Keratinocyte (primary cell): ENCODE results near the gene ZBTB46. TPM values are rescaled to one million over a fixed set of nuclear protein-coding genes. Genes with fewer than 3 reads are reported as not detected.

Experiments
- DNase-seq: peaks from one replicate; pipeline ENCODE4 v3.0.0-alpha.2; 2011; ENCODE audit warnings: low read depth, missing footprints, low spot score
- FAIRE-seq: peaks from 2 replicates; lab custom pipeline; 2011; peaks lifted over from hg19 to GRCh38; lab: Jason Lieb, UNC
- H2AFZ ChIP-seq: 2 replicates; pipeline ENCODE4 v1.6.0; 2012; ENCODE audit warnings: low read length, control low read depth, inconsistent platforms; ENCODE audit not compliant: control insufficient read depth
- H3K27ac ChIP-seq: 2 replicates; pipeline ENCODE4 v1.5.1; 2011; ENCODE audit warnings: low read length; ENCODE audit not compliant: control insufficient read depth, insufficient read depth
- H3K27me3 ChIP-seq: 3 replicates; pipeline ENCODE4 v1.6.0; 2011; ENCODE audit warnings: low read length; ENCODE audit not compliant: control insufficient read depth, insufficient read depth; ENCODE audit errors: extremely low read depth
- H3K36me3 ChIP-seq, 2 experiments: 2 replicates in 1 of 2; 3 replicates in 1 of 2; pipeline ENCODE4 v1.5.1; 2011; ENCODE audit warnings: low read length in 2 of 2, mild to moderate bottlenecking in 1 of 2; ENCODE audit not compliant: control insufficient read depth in 2 of 2, insufficient read depth in 2 of 2; ENCODE audit errors: extremely low read depth in 1 of 2
- H3K4me1 ChIP-seq: 3 replicates; pipeline ENCODE4 v1.5.1; 2011; ENCODE audit warnings: low read length; ENCODE audit not compliant: control insufficient read depth, insufficient read depth; ENCODE audit errors: extremely low read depth
- H3K4me2 ChIP-seq: 3 replicates; pipeline ENCODE4 v1.6.0; 2011; ENCODE audit warnings: low read depth, low read length; ENCODE audit not compliant: control insufficient read depth, insufficient read depth; ENCODE audit errors: extremely low read depth
- H3K4me3 ChIP-seq, 3 experiments: fragments of 200-600 bp in 1 of 3; sonication (generic) in 1 of 3; 2 replicates in 2 of 3; 3 replicates in 1 of 3; pipeline ENCODE4 v1.5.1; 2011 to 2016; ENCODE audit warnings: low read length in 3 of 3, mild to moderate bottlenecking in 3 of 3, control low read depth in 2 of 3, inconsistent platforms in 1 of 3, low read depth in 1 of 3, mixed read lengths in 1 of 3, mixed run types in 1 of 3, moderate library complexity in 1 of 3; ENCODE audit not compliant: control insufficient read depth in 2 of 3, insufficient read depth in 2 of 3; ENCODE audit errors: extremely low read depth in 1 of 3
- H3K79me2 ChIP-seq: 2 replicates; pipeline ENCODE4 v1.6.0; 2012; ENCODE audit warnings: low read length; ENCODE audit not compliant: control insufficient read depth, insufficient read depth
- H3K9ac ChIP-seq: 3 replicates; pipeline ENCODE4 v1.6.0; 2011; ENCODE audit warnings: low read length; ENCODE audit not compliant: control insufficient read depth, insufficient read depth; ENCODE audit errors: extremely low read depth
- H3K9me1 ChIP-seq: 3 replicates; pipeline ENCODE4 v1.6.0; 2011; ENCODE audit warnings: low read length; ENCODE audit not compliant: control insufficient read depth, insufficient read depth; ENCODE audit errors: extremely low read depth
- H3K9me3 ChIP-seq: 2 replicates; pipeline ENCODE4 v1.5.1; 2012; ENCODE audit warnings: low read depth, low read length; ENCODE audit not compliant: control insufficient read depth
- H4K20me1 ChIP-seq: 3 replicates; pipeline ENCODE4 v1.6.0; 2011; ENCODE audit warnings: low read length; ENCODE audit not compliant: control insufficient read depth, insufficient read depth; ENCODE audit errors: extremely low read depth
- EZH2 ChIP-seq: IDR thresholded peaks from one replicate; pipeline ENCODE4 v1.6.1; 2012; ENCODE audit warnings: inconsistent platforms, mild to moderate bottlenecking, low read length, moderate library complexity
- dilution Hi-C: fragments of 300-500 bp; cut with MboI; formaldehyde crosslinking; loops from one replicate; pipeline ENCODE4 v1.7.0; 2020; ENCODE audit warnings: low sequenced_read_pairs; ENCODE audit not compliant: extremely low pct_ligation_motif_present
- polyA plus RNA-seq, 5 experiments: library from polyadenylated mRNA; depleted of rRNA in 3 of 5; stranded (reverse) in 3 of 5; stranded (forward) in 1 of 5; unstranded in 1 of 5; fragments of >200 nt; gene quantifications; 1 replicate in 1 of 5; 2 replicates in 3 of 5; 3 replicates in 1 of 5; pipeline versions ENCODE4 v1.2.1 to v1.2.3, GENCODE V29; 2011 to 2012; ENCODE audit warnings: missing spikeins in 2 of 5, low read depth in 1 of 5, low replicate concordance in 1 of 5
- TF ChIP-seq, protein P1 (sequence below), 3 experiments: IDR thresholded peaks in 1 of 3; conservative IDR thresholded peaks in 1 of 3; optimal IDR thresholded peaks in 1 of 3; 2 replicates in 2 of 3; 3 replicates in 1 of 3; pipeline versions ENCODE3 to v1.5.1; 2011; ENCODE audit warnings: low read length in 3 of 3, mild to moderate bottlenecking in 3 of 3, moderate library complexity in 2 of 3, control low read depth in 1 of 3, inconsistent platforms in 1 of 3; ENCODE audit not compliant: insufficient read depth in 2 of 3; ENCODE audit errors: extremely low read depth in 1 of 3

ZBTB46 gene
- polyA plus RNA-seq, 1 donor (not counting 4 experiments of a cell fraction or from before 2014, with no cell fraction given): 0.12 TPM

DNA sequence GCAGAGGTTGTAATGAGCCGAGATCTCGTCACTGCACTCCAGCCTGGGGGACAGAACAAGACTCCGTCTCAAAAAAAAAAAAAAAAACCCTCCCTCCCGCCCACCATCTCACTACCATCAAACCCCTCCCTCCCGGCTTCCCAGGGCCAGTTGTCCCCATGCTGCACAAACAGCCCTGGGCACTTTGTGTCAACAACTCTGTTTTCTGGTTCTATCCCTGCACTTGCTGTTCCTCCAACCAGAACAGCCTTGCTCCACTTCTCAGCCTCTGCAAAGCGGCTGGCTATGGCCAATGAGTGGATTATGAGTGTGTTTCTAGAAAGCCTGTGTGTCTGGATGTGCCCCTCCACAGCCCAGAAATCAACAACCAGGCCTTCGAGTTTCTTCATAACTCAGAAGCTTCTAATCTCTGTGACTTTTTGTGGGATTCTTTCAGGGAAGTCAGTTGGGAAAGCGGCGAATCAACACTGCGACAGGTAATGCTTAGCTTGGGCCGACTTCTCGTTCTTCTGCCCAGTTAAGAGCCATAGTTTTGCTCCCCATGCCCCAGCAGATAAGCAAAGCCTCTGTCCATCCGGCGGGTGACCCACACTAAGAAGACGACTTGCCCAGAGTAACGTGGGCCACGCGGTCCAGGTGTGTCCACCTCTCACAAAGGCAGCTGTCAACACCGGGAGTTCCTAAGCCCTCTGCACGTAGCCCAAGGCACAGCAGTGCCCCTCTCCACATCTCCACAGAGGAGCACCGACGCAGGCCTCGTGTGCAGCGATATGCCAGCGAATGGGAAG lies 5.5 kb downstream of the ZBTB46 start:
- Histone ChIP-seq H3K9ac (no peak overlapping the region), H2AFZ (no peak overlapping the region), H3K4me2 (no peak overlapping the region), H3K4me1 (no peaks in the 10 kb centered on the region), H3K9me1 (no peaks in the 10 kb centered on the region), H3K27ac (no peak overlapping the region), H3K27me3 (peaks cover 27% of the 10 kb centered on the region), H3K79me2 (no peaks in the 10 kb centered on the region), H3K36me3 (no peaks in the 10 kb centered on the region), H3K9me3 (no peaks in the 10 kb centered on the region), H4K20me1 (no peaks in the 10 kb centered on the region), H3K4me3 (no peak overlapping the region)
- TF ChIP-seq, protein P1, sequence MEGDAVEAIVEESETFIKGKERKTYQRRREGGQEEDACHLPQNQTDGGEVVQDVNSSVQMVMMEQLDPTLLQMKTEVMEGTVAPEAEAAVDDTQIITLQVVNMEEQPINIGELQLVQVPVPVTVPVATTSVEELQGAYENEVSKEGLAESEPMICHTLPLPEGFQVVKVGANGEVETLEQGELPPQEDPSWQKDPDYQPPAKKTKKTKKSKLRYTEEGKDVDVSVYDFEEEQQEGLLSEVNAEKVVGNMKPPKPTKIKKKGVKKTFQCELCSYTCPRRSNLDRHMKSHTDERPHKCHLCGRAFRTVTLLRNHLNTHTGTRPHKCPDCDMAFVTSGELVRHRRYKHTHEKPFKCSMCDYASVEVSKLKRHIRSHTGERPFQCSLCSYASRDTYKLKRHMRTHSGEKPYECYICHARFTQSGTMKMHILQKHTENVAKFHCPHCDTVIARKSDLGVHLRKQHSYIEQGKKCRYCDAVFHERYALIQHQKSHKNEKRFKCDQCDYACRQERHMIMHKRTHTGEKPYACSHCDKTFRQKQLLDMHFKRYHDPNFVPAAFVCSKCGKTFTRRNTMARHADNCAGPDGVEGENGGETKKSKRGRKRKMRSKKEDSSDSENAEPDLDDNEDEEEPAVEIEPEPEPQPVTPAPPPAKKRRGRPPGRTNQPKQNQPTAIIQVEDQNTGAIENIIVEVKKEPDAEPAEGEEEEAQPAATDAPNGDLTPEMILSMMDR (optimal IDR thresholded peaks at IDR 0.05 in 1 of 3, IDR thresholded peaks at IDR 0.05 in 1 of 3, conservative IDR thresholded peaks at IDR 0.05 in 1 of 3; ENCODE audit: extremely low read depth in 1 of 3, insufficient read depth in 2 of 3, low read length in 3 of 3): no peak
- no peak for TF ChIP-seq EZH2
- FAIRE-seq (no peak), DNase-seq (no peak)
- dilution Hi-C loops: no loop called here

DNA sequence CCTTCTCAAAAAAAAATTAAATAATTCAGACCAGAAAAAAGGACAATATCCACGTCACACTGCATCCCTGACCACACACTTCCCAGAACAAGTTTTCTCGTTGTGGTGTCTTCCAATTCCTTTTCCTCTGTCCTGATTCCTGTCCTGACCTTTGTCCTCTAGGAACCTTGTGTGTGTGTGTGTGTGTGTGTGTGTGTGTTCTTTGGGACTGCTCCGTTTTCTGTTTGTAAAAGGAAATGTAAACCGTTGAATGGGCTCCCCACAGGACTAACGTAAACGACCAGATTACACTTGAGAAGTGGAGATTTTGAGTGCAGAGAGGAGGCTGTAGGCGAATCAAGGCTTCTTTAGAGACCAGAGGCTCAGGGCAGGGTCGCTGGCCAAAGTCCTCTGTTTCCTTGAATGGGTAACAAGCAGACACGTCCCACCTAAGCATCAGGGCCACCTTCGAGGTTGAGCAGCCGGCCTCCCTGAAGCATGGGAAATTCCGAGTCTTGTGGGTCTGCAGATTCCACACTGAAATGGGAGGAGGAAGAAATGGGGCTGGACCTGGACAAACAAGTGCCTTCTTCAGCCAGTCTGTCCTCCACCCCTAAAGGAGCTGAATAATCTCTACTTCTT lies 7.3 kb downstream of the ZBTB46 start:
- H3K27ac ChIP-seq: no peak overlapping the region
- no peaks in the 10 kb centered on the region for H3K79me2 ChIP-seq
- H3K4me1 ChIP-seq: no peaks in the 10 kb centered on the region
- no peak overlapping the region for H3K4me3 ChIP-seq
- TF ChIP-seq, protein P1 (optimal IDR thresholded peaks at IDR 0.05 in 1 of 3, IDR thresholded peaks at IDR 0.05 in 1 of 3, conservative IDR thresholded peaks at IDR 0.05 in 1 of 3; ENCODE audit: extremely low read depth in 1 of 3, insufficient read depth in 2 of 3, low read length in 3 of 3): no peak
- no peak for TF ChIP-seq EZH2
- no peaks in the 10 kb centered on the region for H3K36me3 ChIP-seq
- FAIRE-seq: no peak
- no peaks in the 10 kb centered on the region for H3K9me1 ChIP-seq
- peaks cover 13% of the 10 kb centered on the region for H3K27me3 ChIP-seq
- H2AFZ ChIP-seq: no peak overlapping the region
- no peak overlapping the region for H3K9ac ChIP-seq
- dilution Hi-C loops: no loop called here
- no peak overlapping the region for H3K4me2 ChIP-seq
- H4K20me1 ChIP-seq: no peaks in the 10 kb centered on the region
- DNase-seq: no peak
- H3K9me3 ChIP-seq: no peaks in the 10 kb centered on the region
